Lower leg skin (tissue), 4 donors: ENCODE results near the gene TMEM31. TPM values are rescaled to one million over a fixed set of nuclear protein-coding genes. Genes with fewer than 3 reads are reported as not detected.

ENCODE experiments used
- DNase-seq, 2 donors: peaks; one replicate each; pipeline ENCODE4 v3.0.0-alpha.2; 2019; ENCODE audit warnings: low spot score in 2 of 2
- H3K4me3 ChIP-seq: fragments of 200-600 bp; sonication (generic); 2 replicates; pipeline ENCODE4 v1.5.1; 2017; ENCODE audit warnings: mild to moderate bottlenecking, low read depth; ENCODE audit not compliant: poor library complexity, severe bottlenecking
- POLR2A ChIP-seq, 2 donors: fragments of 450-650 bp; IDR thresholded peaks; one replicate each; pipeline ENCODE4 v1.6.1; 2016 to 2017; ENCODE audit warnings: antibody characterized with exemption in 2 of 2, mild to moderate bottlenecking in 1 of 2, moderate library complexity in 1 of 2
- WGBS, 2 donors: methylation state at CpG; one replicate each; pipeline ENCODE4 v1.1.5; 2018; 5-methylcytosine and 5-hydroxymethylcytosine counted together
- intact Hi-C: fragments of 100-400 bp; cut with DNase I; formaldehyde crosslinking; loops from one replicate; pipeline ENCODE4 v1.15.0; 2023; ENCODE audit warnings: low total_unique reads
- total RNA-seq, 4 donors: library from RNA; depleted of rRNA; stranded (reverse); fragments of >200 nt; gene quantifications; one replicate each; pipeline ENCODE4 v1.1.0, GENCODE V29; 2016
- TF ChIP-seq, protein P1 (sequence below), 3 donors: fragments of 450-650 bp; IDR thresholded peaks; one replicate each; pipeline ENCODE4 v1.5.1; 2016; ENCODE audit warnings: antibody characterized with exemption in 3 of 3, mild to moderate bottlenecking in 3 of 3, moderate library complexity in 2 of 3

Gene TMEM31
- total RNA-seq, 4 donors from 2014 or later, result not detected

DNA sequence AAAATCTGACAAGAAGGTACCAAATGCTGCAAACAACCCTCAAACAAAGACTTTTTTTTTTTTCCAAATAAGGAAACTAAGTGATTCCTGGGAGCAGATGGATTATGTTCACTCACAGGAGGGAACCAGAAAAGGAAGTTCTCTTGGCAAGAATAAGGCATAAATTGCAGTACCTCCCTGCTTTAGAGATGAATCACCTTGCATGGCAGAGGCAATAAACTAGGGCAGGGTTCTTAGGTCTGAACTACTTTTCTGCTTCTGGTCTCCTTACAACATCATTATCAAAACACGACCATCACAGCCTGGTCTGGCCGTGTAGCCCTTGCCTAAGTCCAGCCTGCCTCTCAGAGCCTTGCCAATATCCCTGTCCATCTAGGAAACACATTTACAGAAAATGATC, 6.3 kb downstream of the TMEM31 start:
- 42 to 43% methylated on average over 2 of the region's 2 CpGs for WGBS, 2 donors

DNA sequence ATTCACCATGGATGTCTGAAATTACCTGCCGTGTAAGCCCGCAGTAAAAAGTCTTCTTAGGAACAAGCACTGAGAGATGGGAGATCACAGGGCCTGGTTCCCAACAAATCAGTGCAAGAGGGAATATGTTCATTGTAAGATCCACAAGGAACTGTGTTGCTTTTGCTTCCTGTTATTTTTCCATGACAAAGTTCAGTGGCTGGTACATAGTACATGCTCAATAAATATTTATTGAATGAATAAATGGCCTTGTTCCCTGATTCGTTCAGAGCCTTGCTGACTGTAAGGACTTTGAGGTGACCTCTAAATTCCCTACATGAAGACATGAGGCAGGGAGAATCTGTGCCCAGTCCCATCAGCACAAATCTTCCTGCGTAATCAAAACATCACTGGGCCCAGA, 7.4 kb downstream of the TMEM31 start:
- intact Hi-C loops, result loop anchor here (10.0 kb wide), 1 partner anchor 57 kb away; the partner anchor contains the start of gene PLP1
- DNase-seq, result no peak
- no peak overlapping the region for H3K4me3 ChIP-seq
- TF ChIP-seq POLR2A (IDR thresholded peaks at IDR 0.05), result no peak
- TF ChIP-seq, protein P1, sequence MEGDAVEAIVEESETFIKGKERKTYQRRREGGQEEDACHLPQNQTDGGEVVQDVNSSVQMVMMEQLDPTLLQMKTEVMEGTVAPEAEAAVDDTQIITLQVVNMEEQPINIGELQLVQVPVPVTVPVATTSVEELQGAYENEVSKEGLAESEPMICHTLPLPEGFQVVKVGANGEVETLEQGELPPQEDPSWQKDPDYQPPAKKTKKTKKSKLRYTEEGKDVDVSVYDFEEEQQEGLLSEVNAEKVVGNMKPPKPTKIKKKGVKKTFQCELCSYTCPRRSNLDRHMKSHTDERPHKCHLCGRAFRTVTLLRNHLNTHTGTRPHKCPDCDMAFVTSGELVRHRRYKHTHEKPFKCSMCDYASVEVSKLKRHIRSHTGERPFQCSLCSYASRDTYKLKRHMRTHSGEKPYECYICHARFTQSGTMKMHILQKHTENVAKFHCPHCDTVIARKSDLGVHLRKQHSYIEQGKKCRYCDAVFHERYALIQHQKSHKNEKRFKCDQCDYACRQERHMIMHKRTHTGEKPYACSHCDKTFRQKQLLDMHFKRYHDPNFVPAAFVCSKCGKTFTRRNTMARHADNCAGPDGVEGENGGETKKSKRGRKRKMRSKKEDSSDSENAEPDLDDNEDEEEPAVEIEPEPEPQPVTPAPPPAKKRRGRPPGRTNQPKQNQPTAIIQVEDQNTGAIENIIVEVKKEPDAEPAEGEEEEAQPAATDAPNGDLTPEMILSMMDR (IDR thresholded peaks at IDR 0.05), result no peak
- 93% methylated on average over 4 of the region's 4 CpGs for WGBS, 2 donors

More for the DNA sequence above, 6.3 kb downstream of the TMEM31 start:
- intact Hi-C loops, result loop anchor here (10.0 kb wide), 1 partner anchor 58 kb away; the partner anchor contains the start of gene PLP1
- no peak overlapping the region for H3K4me3 ChIP-seq
- TF ChIP-seq, protein P1 (IDR thresholded peaks at IDR 0.05), result no peak
- no peak for TF ChIP-seq POLR2A (IDR thresholded peaks at IDR 0.05)
- DNase-seq, result no peak

DNA sequence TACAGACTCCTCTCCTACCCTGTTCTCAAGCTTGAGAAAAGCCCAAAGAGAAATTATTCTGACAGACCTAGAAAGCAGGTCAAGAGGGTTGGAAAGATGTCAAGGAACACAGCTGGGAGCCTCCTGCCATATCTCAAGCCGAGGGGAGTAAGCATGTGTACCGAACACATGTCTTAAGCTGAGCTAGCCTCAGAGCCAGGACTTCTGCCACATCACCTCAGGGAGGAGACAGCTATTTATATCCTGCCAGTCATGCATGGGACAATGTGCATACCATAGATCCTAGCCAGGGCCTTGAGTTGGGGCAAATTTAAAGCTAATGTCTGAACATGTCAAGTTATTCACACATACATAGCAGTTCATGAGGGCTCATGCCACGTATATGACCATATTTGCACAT, 11.8 kb downstream of the TMEM31 start:
- intact Hi-C loops, result no loop called here

DNA sequence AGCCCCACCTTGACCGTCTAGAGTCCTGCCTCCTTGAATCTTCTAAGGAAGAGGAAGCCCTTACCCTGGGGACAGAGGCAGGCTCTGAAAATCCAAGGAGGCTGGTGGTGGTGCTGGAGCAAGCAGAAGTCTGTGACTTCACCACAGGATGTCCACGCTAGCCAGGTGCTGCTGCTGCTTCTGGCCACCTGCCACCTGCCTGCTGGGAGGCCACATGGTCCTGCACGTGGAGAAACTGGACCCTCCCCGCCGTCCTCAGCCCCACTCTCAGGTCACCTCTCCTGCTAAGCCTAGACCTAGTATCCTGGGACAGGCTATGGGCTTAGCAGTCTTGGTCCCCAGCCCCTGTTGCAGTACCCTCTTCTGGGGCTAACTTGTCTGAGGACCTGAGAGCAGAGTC, 15.8 kb downstream of the TMEM31 start:
- no peak for DNase-seq
- H3K4me3 ChIP-seq, result no peak overlapping the region
- TF ChIP-seq, protein P1 (IDR thresholded peaks at IDR 0.05), result no peak
- TF ChIP-seq POLR2A (IDR thresholded peaks at IDR 0.05), result no peak
- intact Hi-C loops, result no loop called here
- 52 to 80% methylated on average over 1 to 5 of the region's 5 CpGs for WGBS, 2 donors

More for the DNA sequence above, 11.8 kb downstream of the TMEM31 start:
- H3K4me3 ChIP-seq, result no peak overlapping the region
- 52 to 58% methylated on average over 3 of the region's 3 CpGs for WGBS, 2 donors
- TF ChIP-seq, protein P1 (IDR thresholded peaks at IDR 0.05), result no peak
- no peak for TF ChIP-seq POLR2A (IDR thresholded peaks at IDR 0.05)
- no peak for DNase-seq

DNA sequence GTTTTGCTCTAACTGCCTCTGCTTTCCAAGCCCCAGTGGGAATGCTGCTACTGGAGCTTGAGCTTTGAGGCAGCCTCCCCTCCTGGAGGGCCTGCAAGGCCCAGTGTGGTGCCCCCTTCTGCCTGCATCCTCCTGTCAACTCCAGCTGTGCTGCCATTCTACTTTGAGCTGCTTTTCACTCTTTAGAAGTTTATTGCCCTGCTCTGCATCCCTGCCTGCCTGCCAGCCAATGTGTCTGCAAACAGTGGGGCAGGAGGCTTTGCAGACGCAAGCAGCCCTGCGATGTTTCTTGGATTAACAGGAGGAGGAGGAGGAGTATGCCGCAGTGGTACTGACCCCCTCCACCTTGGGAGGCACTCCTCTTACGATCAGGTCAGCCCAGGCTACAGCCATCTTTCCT, 16.4 kb downstream of the TMEM31 start:
- TF ChIP-seq, protein P1 (IDR thresholded peaks at IDR 0.05), result no peak
- TF ChIP-seq POLR2A (IDR thresholded peaks at IDR 0.05), result no peak
- no peak for DNase-seq
- WGBS, 2 donors, result 69 to 94% methylated on average over 3 to 4 of the region's 4 CpGs
- H3K4me3 ChIP-seq, result no peak overlapping the region
- intact Hi-C loops, result no loop called here

DNA sequence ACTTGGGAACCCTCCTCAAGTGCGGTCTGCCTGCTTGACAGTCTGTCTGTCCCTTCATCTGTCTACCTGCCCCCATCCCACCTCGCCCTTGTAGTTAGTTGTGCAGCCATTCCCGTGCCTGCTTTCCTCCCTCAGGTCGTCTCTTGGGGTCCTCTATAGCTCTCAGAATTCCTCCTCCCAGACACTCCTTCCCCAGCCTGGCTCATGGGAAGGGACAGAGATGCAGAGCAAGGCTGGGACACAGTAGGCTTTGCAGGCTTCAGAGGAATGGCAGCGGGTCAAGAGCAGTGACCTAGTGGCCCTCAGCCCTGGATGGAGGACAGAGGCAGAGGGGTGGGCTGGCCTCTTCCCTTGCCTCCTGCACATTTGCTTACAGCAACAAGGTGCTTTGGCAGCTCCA, 18.3 kb downstream of the TMEM31 start:
- no peak overlapping the region for H3K4me3 ChIP-seq
- TF ChIP-seq, protein P1 (IDR thresholded peaks at IDR 0.05), result no peak
- TF ChIP-seq POLR2A (IDR thresholded peaks at IDR 0.05), result no peak
- WGBS, 2 donors, result 69 to 83% methylated on average over 4 to 5 of the region's 5 CpGs
- intact Hi-C loops, result no loop called here
- DNase-seq, result no peak
